ENCODE data around the gene COL28A1. TPM values are rescaled to one million over a fixed set of nuclear protein-coding genes. Genes with fewer than 3 reads are reported as not detected.
"Not testable (repeated sequence)": the region's sequence is repeated elsewhere in the genome, so short reads cannot be mapped to it uniquely, and the experiment has no call there.

COL28A1 gene
- total RNA-seq, 1 donor from 2014 or later, result 3.3 TPM

- peaks cover 6% of the 10 kb centered on the region for H3K9me3 Mint-ChIP-seq
- H3K36me3 Mint-ChIP-seq, result no peaks in the 10 kb centered on the region
- no peak overlapping the region for H3K27ac Mint-ChIP-seq
- no peak for DNase-seq (ENCODE audit: extremely low spot score, unreplicated experiment)
- no peak overlapping the region for H3K4me3 Mint-ChIP-seq
- no peaks in the 10 kb centered on the region for H3K27me3 Mint-ChIP-seq
- TF ChIP-seq CTCF (conservative IDR thresholded peaks at IDR 0.05), result no peak
- H3K4me1 Mint-ChIP-seq (ENCODE audit: unreplicated experiment), result no peaks in the 10 kb centered on the region
Observed at GRCh38 chr7:7481802-7482201, 53.9 kb downstream of the COL28A1 start.

- no peak for TF ChIP-seq CTCF (conservative IDR thresholded peaks at IDR 0.05)
- Mint-ChIP-seq H3K36me3 (no peaks in the 10 kb centered on the region), H3K9me3 (no peaks in the 10 kb centered on the region), H3K27ac (no peak overlapping the region), H3K4me3 (no peak overlapping the region), H3K27me3 (no peaks in the 10 kb centered on the region), H3K4me1 (ENCODE audit: unreplicated experiment) (no peaks in the 10 kb centered on the region)
- no peak for DNase-seq (ENCODE audit: extremely low spot score, unreplicated experiment)
Observed at GRCh38 chr7:7479275-7479805, 56.3 kb downstream of the COL28A1 start.

DNA sequence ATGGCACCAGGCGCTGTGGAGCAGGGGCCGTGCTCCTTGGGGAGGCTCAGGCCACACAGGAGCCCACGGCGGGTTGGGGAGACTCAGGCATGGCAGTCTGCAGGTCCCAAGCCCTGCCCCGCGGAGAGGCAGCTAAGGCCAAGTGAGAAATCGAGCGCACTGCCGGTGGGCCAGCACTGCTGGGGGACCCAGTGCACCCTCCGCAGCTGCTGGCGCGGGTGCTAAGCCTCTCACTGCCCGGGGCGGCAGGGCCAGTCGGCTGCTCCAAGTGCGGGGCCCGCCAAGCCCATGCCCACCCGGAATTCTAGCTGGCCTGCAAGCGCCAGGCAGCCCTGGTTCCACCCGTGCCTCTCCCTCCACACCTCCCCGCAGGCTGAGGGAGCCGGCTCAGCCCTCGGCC, 57.1 kb downstream of the COL28A1 start:
- TF ChIP-seq CTCF (conservative IDR thresholded peaks at IDR 0.05), result no peak
- no peaks in the 10 kb centered on the region for H3K4me1 Mint-ChIP-seq (ENCODE audit: unreplicated experiment)
- H3K27me3 Mint-ChIP-seq, result no peaks in the 10 kb centered on the region
- no peaks in the 10 kb centered on the region for H3K9me3 Mint-ChIP-seq
- H3K27ac Mint-ChIP-seq, result no peak overlapping the region
- no peak for DNase-seq (ENCODE audit: extremely low spot score, unreplicated experiment)
- no peaks in the 10 kb centered on the region for H3K36me3 Mint-ChIP-seq
- no peak overlapping the region for H3K4me3 Mint-ChIP-seq

DNA sequence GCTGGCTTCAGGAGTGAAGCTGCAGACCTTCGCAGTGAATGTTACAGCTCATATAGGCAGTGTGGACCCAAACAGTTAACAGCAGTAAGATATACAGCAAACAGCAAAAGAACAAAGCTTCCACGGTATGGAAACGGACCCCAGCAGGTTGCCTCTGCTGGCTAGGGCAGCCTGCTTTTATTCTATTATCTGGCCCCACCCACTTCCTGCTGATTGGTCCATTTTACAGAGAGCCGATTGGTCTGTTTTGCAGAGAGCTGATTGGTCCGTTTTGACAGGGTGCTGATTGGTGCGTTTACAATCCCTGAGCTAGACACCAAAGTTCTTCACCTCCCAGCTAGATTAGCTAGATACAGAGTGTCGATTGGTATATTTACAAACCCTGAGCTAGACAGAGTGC, 58.0 kb downstream of the COL28A1 start:
- not testable (repeated sequence) for H3K27ac Mint-ChIP-seq; H3K27me3 Mint-ChIP-seq; H3K36me3 Mint-ChIP-seq; H3K4me3 Mint-ChIP-seq; H3K9me3 Mint-ChIP-seq; DNase-seq (ENCODE audit: extremely low spot score, unreplicated experiment); H3K4me1 Mint-ChIP-seq (ENCODE audit: unreplicated experiment)

GRCh38 chr7:7476381-7476780, 59.3 kb downstream of the COL28A1 start:
- TF ChIP-seq CTCF (conservative IDR thresholded peaks at IDR 0.05), result no peak
- no peak overlapping the region for H3K27ac Mint-ChIP-seq
- H3K9me3 Mint-ChIP-seq, result no peaks in the 10 kb centered on the region
- H3K4me3 Mint-ChIP-seq, result no peak overlapping the region
- H3K4me1 Mint-ChIP-seq (ENCODE audit: unreplicated experiment), result no peaks in the 10 kb centered on the region
- no peak for DNase-seq (ENCODE audit: extremely low spot score, unreplicated experiment)
- H3K36me3 Mint-ChIP-seq, result no peaks in the 10 kb centered on the region
- no peaks in the 10 kb centered on the region for H3K27me3 Mint-ChIP-seq

DNA sequence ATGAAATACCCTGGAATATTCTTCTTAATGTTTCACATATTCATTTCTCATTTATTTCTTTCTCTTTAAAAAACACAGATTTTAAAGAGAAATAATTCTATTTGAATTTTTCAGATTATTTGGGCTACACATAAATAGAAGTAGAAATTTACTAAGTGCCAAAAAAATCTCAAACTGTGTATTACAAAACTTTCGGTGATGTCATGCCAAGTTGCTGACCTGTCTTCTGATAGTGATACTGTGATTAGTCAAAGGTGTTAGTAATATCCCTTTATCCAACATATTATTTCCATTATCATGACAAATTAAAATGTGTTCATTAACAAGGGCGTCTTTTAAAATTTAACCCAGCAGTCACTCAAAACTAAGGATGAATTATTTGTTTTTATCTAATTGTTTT, 60.1 kb downstream of the COL28A1 start:
- no peak for DNase-seq (ENCODE audit: extremely low spot score, unreplicated experiment)
- Mint-ChIP-seq H3K4me1 (ENCODE audit: unreplicated experiment) (no peaks in the 10 kb centered on the region), H3K36me3 (no peaks in the 10 kb centered on the region), H3K27ac (no peak overlapping the region), H3K27me3 (no peaks in the 10 kb centered on the region), H3K4me3 (no peak overlapping the region), H3K9me3 (no peaks in the 10 kb centered on the region)
- TF ChIP-seq CTCF (conservative IDR thresholded peaks at IDR 0.05), result no peak

Data from type B pancreatic cell (in vitro differentiated cells).